GM12892 (cell line): ENCODE measurements around the gene CCAR1.

Source experiments
- POLR2A ChIP-seq: IDR thresholded peaks from 2 replicates; pipeline ENCODE4 v1.6.1; 2011; ENCODE audit warnings: low read depth, low read length, control low read depth
- POLR2AphosphoS5 ChIP-seq: IDR thresholded peaks from 2 replicates; pipeline ENCODE4 v1.6.1; 2011; ENCODE audit warnings: low read depth, low read length, control low read depth
- TAF1 ChIP-seq: IDR thresholded peaks from 2 replicates; pipeline ENCODE4 v1.6.1; 2011; ENCODE audit warnings: low read depth, mild to moderate bottlenecking, control low read depth, low read length, borderline replicate concordance

DNA sequence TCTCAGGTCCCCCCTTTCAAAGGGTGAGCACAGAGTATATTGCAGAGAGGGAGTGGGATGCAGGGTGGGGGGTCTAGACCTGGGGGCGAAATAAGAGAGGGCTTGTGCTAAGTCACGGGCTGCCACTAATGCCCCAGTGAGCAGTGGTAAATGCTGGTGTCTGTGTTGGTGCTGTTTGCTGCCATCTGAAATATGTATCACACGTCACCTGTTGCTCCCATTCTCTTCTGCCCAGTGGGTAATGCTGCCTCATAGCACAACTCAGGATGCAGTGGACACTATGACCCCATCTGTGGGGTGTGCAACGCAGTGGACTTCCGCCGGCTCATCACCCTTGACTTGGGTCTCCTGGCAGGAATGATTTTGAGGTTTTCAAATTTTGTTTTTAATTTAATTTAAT lies 108.9 kb downstream of the CCAR1 start:
- no peak for TF ChIP-seq POLR2A
- no peak for TF ChIP-seq POLR2AphosphoS5
- TF ChIP-seq TAF1: no peak
